T-helper 9 cell (primary cell): ENCODE results near the gene STKLD1.
"Not testable (repeated sequence)": the region's sequence is repeated elsewhere in the genome, so short reads cannot be mapped to it uniquely, and the experiment has no call there.

Experiments used
- DNase-seq: peaks from one replicate; pipeline ENCODE4 v3.0.0-alpha.2; 2020

The STKLD1 gene

DNA sequence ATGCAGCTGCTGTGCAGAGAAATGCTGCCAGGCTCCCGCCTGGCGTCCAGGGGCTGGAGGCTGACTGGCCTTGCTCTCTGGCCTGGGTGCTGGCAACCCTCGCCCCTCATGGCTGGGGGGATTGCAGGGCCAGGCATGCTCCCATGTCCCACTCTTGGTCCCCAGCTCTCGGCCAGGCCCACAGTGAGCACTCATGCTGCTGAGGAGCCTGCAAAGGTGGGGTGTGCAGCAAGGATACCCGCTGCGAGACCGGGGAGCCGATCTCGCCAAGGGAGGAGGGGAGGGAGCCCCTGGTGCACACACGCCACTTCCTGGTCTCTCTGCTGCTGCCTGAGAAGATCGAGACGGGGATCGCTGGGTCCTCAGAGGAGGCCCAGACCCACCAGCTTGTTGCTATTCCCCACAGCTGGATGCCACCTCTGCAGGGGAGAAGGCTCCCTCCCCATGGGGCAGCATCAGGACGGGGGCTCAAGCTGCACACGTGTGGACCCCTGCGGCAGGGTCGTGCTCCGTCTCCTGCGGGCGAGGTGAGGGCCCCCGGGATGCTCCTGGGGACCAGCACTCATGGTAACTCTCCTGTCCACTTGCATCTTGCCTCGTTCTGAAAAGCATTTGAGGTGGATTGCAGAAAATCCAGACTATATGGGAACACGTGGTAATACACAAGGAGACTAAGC, 69.3 kb downstream of the STKLD1 start:
- no peak for DNase-seq

DNA sequence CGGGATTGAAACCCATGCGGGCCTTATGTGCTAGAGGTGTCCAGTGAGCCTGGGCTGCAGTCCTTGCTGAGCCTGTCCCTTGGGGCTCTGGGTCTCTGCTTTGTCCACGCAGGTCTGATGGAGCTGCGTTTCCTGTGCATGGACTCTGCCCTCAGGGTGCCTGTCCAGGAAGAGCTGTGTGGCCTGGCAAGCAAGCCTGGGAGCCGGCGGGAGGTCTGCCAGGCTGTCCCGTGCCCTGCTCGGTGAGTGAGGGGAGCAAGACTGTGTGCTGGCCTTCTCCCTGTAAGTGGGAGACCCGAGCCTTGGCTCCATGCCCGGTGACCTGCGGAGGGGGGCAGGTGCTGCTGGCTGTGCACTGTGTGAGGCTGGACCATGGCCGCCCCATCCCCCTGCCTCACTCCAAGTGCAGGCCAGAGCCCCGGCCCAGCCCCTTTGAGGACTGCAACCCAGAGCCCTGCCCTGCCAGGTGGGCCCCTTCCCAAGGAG, 72.4 kb downstream of the STKLD1 start:
- DNase-seq: no peak

DNA sequence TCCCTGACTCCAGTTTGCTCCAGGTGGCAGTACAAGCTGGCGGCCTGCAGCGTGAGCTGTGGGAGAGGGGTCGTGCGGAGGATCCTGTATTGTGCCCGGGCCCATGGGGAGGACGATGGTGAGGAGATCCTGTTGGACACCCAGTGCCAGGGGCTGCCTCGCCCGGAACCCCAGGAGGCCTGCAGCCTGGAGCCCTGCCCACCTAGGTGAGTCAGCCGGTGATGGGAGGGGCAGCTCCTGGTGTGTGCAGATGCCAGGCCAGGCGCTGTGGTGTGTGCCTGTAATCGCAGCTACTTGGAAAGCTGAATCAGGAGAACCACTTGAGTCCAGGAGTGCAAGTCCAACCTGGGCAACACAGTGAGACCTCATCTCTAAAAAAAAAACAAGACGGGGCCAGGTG, 73.6 kb downstream of the STKLD1 start:
- no peak for DNase-seq

GRCh38 chr9:133451865-133452264, 75.7 kb downstream of the STKLD1 start:
- DNase-seq: not testable (repeated sequence)

- no peak for DNase-seq
These were observed 76.4 kb downstream of the STKLD1 start for GRCh38 chr9:133452562-133452961.

- no peak for DNase-seq
These were observed 77.5 kb downstream of the STKLD1 start for GRCh38 chr9:133453651-133454050.

GRCh38 chr9:133454325-133454724, 78.2 kb downstream of the STKLD1 start:
- no peak for DNase-seq

GRCh38 chr9:133454943-133455673, 78.9 kb downstream of the STKLD1 start:
- no peak for DNase-seq
